ENCODE results near the gene C4orf51.

Gene C4orf51

DNA sequence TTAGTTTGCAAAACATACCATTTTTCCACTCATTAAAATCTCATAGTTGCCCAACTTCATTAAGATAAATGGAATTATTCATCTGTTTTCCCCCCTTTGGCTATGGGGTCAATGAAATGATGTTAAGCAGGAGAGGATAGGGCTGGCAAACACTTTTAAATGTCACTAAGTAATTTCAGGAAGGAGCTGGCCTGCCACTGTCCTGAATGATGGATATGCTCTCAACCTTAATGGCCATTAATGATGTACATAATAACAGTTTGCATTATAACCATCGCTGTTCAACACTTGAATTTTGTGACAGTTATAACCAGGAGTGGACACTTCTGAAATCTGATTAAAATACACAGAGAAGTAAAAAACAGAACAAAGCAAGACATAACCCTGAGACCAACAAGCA lies 77.2 kb downstream of the C4orf51 start:
- DNase-seq (ENCODE audit: low spot score): no peak

DNA sequence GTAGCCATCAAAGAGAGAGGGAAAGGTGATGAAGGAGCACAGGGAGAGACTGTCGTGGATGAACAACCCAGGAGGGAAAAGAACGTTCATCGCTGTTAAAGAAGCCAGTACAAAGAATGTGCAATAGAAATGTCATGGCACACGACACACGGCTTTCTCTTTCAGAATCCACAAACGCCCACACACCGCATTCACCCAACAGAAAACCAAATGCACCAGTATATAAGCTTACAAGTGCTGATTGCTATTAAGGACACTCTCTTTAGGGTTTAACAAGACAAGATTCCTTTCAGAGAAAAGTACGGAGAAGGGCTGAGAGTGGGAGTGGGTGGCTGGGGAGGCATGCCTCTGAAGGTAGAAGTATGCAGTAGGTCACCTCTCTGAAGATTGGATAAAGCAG lies 80.2 kb downstream of the C4orf51 start:
- DNase-seq (ENCODE audit: low spot score): no peak

DNA sequence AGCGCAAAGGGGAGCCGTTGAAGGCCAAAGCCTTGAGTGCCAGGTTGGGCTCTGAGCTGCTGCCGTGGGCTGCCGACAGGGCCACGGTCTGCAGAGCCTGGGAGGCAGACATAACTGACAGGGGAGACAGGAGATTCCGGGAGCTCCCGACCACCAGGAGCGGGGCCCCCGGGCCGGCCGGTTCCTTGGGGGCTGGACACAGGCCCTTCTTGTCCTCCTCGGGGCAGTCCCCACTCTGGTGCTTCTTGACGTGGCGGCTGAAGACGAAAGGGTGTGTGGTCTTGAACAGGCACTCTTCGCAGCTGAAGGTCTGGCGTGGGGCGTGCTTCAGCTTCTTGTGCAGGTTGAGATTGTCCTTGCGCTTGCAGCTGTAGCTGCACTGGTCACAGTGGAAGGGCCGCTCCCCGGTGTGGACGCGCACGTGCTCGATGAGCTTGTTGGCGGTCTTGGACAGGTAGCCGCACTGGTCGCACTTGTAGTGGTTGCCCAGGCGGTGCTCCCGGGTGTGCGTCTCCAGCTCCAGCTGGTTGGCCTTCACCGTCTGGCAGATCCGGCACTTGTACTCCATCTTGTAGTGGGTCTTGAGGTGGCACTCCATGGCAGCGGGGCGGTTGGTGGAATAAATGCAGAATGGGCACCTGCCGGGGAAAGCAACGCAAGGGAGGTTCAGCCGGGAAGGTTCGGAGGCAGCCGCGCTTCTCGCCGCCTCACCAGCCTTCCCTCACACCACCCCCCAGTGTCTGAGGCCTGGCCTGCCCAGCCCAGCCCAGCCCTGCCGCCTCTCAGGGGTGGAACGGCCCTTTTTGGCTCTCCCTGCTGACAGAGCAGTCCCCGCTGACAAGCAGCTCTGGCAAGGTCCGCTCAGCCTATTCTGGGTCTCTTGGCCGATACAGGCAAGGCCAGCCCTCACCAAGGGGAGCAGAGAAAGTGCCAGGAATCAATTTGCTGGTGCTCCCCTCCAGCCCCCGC lies 81.3 kb downstream of the C4orf51 start:
- DNase-seq (ENCODE audit: low spot score): no peak

DNA sequence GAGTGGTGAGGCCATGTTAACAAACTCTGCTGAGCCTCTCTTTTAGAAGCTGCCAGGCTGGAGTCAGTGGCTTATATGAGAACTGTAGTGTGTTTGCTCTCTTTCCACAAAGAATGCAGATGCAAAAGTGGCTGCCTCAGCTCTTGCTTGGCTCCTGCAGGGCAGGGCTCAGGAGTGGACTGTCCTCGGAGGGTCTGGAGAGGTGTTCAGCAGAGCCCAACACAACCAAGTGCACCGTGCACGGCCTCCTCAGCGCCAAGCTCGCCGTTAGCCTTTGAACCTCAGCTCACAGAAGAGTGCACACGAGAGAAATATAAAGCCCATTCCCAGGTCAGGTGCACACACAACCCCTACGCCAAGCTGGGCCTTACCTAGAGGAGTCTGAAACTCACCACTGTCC lies 82.8 kb downstream of the C4orf51 start:
- no peak for DNase-seq (ENCODE audit: low spot score)

DNA sequence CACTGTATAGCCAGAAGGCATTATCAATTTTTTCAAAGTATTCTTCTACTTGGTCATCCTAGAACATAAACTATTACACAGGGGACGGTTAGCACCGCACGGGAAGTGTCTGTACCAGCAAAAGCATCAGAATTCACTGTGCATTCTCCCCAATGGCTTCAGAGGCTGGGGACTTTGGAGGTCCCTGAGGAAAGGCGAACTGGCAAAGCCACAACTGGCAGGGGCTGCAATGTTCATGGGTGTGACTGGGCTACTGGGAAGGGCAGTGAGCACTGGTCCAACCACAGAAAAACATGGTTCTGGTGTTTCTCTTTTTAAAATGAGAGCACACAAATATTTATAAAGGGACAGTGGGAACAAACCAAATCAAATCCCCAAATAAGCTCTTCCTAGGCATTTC lies 83.5 kb downstream of the C4orf51 start:
- DNase-seq (ENCODE audit: low spot score): no peak

DNA sequence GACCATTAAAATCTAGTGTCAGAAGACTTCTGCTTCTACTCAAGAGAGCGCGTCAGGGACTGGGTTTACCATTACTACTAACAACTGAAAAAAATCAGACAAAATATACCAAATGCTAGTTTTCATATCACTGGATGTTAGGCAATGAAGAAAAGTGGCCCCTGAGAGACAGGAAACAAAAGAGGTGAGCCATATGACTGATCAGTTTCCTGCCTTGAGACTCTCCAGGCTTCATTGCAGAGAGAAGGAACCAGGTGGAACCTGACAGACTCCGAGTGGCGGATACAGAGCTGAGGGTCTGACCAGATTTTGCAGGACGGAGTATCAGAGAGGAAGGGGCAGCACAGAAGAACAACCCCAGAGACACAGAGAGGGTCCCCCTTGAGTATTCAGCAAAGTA lies 86.3 kb downstream of the C4orf51 start:
- DNase-seq (ENCODE audit: low spot score): no peak

DNA sequence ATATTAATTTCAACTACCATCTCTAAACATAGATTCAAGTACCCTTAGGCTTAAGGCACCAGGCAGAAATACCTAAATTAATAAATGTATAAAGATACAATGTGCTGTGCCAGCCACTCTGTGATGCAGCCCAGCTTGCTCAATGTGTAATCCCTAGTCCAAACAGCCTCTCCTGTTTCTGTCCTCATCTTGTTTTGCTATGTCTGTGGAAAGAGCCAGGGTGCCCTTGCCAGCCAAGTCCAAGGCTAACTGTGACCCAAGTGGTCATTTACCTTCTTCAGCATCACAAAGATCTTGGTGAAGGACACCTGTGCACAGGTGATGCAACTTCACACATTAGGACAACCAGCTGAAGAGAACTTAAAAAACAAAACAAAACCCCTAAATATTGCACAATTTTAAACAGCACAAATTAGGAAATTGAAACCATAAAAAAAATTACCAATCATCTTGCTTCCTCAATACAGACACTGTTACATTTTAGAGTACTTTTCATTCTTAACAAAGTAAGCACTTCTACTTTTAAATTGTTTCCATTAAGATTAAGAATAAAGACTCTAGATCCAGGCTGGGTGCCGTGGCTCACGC lies 89.6 kb downstream of the C4orf51 start:
- DNase-seq (ENCODE audit: low spot score): no peak

DNA sequence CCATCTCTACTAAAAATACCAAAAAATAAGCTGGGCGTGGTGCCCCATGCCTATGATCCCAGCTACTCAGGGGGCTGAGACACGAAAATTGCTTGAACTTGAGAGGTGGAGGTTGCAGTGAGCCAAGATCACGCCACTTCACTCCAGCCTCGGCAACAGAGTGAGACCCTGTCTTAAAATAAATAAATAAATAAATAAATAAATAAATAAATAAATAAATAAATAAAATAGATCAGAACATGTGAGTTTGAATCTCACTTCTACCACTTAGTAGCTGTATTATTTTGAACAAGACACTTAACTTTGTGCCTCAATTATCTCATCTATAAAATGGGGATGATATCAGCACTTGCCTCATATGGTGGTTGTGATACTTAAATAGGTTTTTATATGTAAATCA lies 90.2 kb downstream of the C4orf51 start:
- DNase-seq (ENCODE audit: low spot score): no peak

DNA sequence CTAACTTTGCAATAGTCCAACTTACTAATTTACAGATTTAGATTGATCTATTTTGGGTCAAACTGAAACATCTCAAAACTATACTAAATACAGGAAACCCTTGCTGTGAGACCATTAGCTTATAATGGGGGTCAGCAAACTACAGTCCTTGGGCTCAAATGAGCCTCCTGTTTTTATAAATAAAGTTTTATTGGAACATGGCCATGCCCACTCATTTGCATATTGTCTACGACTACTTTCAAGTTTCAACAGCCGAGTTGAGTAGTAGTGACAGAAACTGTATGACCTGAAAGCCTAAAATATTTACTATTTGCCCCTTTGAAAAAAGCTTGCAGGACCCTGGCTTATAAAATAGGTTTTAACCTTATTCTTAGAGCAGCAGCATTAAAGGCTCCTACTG lies 92.4 kb downstream of the C4orf51 start:
- DNase-seq (ENCODE audit: low spot score): no peak

DNA sequence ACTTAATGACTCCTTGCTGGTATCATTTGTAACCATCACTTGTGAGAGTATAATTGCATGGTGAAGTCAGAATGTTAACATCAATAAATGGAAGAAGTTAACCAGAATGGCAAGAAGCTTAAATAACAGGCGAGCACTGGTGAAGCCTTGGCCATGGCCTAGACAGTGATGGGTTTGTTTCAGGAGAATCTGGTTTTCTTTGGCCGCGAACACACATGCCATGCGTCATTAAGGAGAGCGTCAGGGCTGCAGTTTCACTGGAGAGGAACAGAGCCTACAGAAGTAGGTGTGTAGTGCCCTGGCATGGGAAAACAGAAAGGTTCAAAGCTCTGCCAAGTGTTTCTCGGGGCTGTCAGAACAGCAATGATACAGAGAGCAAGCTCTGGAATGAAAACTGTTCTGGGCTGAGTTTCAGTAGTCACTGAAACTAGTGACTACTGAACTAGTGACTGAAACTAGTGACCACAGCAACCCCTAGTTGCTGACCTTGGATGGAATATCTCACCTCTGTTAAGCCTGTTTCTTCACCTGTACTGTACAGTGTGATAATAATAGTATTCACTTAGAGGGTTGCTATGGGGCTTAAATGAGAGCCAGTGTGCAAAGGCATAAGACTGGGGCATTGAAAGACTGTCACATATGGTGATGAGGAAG lies 93.8 kb downstream of the C4orf51 start:
- no peak for DNase-seq (ENCODE audit: low spot score)

DNA sequence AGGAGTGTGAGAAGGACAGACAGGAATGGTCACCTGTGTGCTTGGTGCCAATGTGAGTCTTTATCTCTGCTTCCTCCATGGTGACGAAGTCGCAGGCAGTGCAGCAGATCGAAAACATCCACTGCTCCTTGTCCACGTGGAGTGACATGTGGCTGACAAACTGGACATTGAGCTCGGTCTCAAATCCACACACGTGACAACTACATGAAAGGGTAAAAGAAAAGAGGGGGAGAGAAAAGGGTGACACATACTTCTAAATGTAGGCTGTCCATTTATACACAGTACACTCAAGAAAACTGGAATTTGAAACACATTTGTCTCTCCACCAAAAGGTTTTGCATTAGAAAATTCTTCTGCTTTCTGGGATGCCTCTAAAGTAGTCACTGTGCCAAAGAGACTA lies 94.5 kb downstream of the C4orf51 start:
- no peak for DNase-seq (ENCODE audit: low spot score)

DNA sequence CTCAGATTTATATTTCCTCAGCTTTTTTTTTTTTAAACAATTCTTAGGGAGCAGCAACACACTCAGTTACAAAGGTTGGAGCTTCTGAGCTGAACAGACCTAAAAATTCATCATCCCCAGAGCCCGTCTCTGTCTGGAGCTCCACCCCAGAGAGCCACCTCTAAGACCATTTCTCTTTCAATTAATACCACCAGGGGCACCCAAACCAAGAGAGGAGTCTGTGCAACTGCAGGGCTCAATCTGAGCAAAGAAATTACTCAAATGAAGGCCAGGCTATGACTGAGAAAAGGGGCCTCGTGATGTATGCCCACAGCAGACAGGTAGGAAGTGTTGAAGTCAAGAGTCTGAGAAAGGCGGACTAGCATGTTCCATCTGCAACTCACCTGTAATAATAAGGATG lies 95.5 kb downstream of the C4orf51 start:
- no peak for DNase-seq (ENCODE audit: low spot score)

DNA sequence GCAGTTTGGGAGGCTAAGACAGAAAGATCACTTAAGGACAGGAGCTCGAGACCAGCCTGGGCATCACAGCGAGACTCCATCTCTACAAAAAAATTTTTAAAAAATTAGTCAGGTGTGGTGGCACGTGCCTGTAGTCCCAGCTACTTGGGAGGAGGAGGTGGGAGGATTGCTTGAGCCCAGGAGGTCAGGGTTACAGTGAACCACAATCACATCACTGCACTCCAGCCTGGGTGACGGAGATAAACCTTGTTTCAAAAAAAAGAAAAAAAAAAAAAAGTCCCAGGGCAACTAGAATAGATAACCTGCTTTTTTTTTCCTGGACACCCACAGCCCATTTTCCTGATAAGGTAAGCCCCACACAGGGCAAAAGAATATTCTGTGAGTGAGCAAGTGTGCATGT lies 96.3 kb downstream of the C4orf51 start:
- DNase-seq (ENCODE audit: low spot score): no peak

DNA sequence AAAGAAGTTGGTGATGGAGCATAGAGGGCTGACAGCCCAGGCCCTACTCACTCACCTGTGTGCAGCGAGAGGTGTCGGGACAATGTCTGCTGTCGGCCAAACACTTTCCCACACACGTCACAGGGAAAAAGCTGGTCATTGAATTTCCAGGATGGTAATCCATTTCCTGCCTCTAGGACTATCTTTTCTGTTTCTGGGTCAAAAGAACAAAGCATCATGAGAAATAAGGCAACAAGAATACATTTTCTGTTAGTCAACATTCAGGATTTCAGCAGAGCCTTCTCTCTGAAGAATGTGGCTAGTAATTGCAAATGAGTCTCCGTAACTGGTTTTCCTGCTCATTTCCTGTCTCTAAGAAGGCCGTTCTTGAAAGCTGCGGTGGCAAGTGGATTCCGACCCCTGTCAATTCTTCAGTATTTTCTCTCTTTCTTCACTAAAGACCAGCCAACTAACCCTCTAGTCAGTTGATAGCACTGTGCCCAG lies 99.4 kb downstream of the C4orf51 start:
- DNase-seq (ENCODE audit: low spot score): no peak

DNA sequence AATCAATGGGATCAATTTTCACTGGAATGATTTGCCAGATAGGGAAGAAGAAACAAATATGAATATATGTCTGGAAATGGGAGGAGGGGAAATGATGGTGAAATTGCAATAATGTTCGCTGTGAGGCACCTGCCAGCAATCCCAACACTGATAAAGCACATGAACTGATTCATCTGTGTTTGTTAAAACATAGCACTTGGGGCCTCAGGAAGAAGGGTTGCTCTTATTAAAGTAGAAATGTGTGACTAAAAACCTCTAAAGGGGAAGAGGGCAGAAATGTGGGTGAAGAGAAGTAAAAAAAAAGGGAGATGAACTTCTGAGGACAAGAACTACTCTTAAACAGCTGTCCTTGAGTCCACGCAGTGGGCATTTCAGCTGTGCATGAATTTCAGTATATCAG lies 101.4 kb downstream of the C4orf51 start:
- DNase-seq (ENCODE audit: low spot score): no peak

Data from CD4-positive, alpha-beta T cell treated with Interleukin-15 for 4 hours (primary cell).